Measurements from ENCODE around the gene DHCR24.

DHCR24 gene

DNA sequence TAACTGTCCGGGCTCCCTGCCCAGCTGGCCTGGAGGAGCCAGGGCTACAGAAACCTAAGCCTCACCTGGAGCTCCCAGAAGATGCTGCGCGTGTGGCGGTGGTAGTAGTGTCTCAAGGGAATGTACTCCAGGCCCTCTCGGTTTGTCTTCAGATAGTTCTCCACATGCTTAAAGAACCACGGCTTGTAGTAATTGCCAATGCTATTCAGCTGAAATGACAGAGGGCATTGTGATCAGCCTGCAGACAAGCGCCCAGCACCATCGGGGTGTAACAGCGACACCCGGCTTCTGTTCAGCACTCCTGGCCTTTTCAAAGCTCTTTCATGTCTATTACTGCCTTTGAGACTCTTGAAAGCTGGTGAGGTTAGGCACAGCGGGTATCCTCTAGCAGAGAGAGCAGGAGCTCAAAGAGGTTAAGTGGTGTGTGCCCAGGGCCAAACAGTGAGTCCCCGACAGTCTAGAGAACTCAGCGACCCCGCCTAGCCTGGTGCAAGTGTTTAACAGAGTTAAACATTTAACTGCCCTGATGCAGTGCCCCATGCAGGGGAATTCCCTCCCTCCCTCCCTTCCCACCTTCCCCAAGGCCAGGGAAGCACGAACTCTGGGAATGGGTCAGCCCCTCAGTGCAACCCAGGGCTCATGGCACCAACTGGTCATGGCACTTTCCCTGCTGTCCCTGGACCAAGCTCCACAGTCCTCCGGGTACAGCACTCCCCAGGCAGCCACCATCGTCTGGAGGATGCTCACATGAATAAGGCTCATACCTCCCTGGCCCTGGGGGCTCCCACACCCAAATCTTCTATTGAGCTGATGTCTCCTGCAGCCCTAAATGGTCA, 21.5 kb downstream of the DHCR24 start:
- no peak for DNase-seq (ENCODE audit: low read depth, low spot score)

DNA sequence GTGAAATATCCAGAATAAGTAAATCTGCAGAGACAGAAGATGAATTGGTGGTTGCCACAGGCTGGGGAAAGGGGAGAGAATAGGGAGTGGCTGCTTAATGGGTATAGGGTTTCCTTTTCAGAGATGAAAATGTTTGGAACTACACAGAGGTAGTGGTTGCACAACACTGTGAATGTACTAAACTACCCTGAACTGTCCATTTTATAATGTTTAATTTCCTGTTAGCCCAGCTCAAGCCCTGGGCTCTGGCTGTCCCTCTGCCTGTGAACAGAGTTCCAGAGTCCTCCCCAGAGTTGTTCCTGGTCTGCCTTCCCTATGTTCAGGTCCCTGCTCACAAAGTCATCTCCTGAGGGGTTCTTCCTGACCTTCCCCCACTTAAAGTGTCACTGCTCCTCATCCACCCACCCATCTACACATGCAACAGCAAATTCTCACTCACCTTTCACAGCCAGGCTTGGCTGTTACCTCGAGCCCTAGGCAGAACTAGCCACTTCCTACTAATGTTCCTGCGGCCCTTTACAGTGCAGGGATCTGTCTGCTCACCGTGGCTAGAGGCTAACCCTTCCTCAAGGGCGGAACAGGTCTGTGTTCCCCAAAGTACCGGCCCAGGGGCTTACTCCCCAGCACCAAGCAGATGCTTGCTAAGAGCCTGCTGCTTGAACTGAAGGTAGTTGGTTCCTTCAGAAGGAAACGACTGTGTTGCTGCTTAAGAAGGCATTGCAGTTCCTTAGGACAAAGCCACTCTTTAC, 22.4 kb downstream of the DHCR24 start:
- DNase-seq (ENCODE audit: low read depth, low spot score): no peak

DNA sequence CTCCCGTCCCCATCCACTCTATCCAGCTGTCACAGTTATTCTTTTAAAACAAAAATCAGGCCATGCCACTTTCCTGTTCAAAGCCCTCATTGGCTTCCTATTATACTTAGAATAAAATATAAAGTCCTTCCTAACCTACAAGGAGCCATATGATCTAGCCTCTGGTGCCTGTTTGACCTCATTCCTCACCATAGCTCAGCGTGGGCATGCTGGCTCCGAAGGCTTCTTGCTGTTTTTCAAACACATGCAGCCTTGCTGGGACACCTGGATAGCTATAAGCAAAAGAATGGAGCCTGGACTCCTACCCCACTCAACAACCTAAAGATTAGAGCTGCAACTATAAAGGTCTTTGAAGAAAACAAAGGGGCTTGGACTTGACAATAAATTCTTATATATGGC, 23.7 kb downstream of the DHCR24 start:
- DNase-seq (ENCODE audit: low read depth, low spot score): no peak

DNA sequence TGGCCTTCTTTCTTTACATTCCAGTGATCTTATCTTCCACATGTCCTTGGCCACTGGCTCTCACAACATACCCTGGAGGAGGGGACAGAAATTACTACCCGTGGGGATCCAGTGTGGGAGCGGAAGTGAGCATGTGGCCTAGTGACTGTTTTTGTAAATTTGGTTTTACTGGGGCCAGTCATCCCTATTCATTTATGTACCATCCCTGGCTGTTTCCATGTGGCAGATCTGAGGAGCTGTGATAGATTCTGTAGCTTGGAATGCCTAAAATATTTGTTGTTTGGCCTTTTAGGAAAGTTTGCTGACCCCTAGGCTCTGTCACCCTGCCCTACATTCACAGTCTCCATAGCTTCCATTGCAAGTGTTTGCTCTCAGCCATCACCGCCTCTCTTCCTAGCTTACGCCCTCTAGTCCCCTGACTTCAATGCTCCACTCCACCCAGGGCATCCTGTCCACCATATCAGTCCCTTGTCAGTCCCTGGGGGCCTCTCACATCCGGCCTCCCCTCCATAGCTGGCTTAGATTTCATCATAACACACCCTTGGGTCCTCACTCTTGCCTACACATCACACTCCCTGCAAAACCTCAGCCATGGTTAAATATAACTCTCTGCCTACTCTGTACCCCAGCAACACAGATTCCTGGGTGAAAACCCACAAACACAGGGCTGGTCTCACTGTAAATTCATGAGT, 25.8 kb downstream of the DHCR24 start:
- DNase-seq (ENCODE audit: low read depth, low spot score): no peak

DNA sequence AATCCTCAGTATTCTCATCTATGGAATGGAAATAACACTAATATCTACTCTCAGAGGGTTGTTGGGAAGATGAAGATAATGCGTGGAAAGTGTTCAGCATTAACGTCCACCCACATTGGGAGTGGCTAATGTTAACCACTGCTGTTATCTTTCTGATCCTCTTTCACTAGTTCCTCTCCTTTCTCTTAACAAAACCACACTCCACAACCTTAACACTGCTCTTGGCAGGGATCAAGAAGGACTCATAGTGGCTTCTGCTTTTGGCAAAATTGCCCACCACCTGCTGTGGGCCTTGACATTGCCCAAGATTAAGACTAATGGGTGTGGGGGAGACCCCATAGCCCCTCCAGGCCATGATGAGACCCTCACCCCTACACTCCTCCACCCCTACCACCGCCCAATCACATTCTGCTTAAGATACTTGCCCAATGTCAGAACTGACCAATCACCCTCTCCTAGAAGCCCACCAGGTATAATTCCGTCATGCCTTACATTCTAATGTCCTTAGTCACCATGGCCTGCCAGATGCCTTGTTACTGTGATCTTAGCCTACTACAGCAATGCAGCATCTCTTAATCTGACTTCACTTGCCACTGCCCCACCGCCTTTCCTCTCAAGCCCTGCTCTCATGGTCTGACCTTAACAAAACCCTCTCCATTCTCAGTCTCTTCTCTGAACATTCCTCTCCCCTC, 27.1 kb downstream of the DHCR24 start:
- DNase-seq (ENCODE audit: low read depth, low spot score): no peak

DNA sequence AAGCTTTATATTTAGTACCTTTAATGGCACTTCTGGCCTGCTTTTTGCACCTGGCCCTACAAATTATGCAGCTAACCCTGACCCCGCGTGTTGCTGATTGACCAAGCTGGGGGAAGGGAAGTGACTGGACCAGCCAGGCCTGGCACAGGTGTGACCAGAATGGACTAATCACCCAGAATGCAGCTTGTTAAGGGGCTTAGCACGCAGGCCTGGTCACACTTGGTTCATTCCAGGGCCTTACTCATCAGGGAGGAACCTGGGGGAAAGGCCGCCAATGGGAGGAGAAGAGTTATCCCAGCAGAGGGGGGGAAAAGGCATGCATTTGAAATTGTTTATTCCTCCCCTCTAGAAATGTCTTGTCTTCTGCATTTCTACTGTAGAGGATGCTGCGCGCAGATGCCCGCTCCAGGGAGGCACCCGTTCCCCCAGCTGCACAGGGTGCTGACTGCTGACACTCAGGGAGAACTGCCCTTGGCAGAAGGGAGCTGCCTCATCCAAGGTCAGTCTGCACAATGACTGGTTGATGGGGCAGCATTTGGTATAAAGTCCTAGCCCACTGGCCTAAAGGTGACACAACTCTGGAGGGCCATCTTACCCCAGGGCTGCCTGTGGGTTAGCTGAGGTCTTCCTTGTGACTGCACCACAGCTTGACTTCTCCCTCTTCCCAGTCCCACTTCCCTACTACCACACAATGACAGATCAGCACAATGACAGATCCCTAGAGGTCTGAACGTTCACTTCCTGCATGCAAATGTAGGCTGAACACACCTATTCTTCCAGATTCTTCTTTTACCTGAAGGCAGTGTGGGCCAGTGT, 29.0 kb downstream of the DHCR24 start:
- DNase-seq (ENCODE audit: low read depth, low spot score): no peak

DNA sequence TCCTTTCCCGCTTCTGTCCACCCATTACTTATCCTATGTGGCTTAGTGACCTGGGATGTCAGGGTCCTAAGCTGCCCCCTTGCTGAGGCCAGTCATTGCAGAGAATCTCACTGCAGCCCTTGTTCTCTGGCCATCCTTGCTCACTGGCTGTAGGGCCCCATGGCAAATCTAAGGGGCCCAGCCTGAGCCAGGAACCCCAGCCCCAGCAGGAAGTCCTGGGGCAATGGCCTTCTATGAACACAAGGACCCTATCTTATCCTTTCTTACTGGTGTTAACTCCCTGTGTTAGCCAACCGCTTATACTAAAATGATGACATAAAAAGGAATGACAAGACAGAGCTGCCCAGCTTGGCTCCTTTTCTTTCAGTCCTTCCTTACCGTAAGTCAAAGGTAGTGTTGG, 29.9 kb downstream of the DHCR24 start:
- no peak for DNase-seq (ENCODE audit: low read depth, low spot score)

DNA sequence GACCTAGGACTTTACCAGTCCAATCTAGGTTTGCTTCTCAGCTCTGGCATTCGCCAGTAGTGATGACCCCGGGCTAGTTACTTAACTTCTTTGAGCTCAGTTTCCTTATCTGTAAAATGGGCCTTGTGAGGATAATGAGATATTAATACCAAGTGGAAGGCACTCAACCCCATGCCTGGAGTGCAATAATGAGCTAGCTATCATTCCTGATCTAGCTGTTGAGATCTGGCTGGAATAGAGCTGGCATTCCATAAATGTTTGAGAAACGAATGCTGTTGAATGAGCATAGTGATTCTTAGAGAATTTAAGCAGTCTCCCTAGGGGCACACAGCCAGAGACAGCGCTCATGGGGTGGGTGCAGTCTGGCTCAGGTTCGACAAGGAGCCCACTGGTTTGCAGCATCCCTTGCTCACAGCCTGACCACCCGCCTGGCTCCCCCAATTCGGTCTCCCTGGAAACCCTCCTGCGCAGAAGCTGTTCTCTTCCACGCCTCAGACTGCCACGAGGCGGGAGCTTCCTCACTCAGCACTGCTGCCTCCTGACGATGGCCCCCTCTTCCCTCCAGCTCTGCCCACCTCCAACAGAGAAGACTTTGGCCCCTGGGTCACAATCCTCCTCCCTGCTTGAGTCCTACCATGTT, 32.5 kb downstream of the DHCR24 start:
- DNase-seq (ENCODE audit: low read depth, low spot score): no peak

DNA sequence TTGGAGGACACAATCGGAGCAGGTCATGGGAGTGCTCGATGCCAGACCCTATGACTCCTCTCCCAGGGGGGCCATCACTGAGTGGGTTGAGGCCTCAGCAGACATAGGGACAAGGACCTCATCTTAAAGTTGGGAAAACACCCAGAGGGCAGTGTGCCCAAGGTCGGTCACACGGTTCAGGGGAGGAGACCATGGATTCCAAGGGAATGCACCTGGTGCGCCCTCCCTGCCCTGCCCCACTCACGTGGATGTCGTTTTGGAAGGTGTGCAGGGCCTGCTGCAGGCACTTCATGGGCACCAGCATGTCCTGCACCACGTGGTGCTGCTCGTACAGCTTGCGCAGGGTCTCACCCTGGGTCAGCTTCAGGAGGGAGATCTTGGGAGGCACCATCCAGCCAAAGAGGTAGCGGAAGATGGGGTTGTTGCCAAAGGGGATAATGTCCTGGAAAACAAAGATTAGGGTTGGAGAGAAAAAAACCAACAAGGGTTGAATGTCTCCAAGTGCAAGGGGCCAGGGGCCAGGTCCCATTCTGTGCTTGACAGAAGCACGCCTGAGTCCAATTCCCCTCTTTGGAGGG, 33.1 kb downstream of the DHCR24 start:
- DNase-seq (ENCODE audit: low read depth, low spot score): no peak

DNA sequence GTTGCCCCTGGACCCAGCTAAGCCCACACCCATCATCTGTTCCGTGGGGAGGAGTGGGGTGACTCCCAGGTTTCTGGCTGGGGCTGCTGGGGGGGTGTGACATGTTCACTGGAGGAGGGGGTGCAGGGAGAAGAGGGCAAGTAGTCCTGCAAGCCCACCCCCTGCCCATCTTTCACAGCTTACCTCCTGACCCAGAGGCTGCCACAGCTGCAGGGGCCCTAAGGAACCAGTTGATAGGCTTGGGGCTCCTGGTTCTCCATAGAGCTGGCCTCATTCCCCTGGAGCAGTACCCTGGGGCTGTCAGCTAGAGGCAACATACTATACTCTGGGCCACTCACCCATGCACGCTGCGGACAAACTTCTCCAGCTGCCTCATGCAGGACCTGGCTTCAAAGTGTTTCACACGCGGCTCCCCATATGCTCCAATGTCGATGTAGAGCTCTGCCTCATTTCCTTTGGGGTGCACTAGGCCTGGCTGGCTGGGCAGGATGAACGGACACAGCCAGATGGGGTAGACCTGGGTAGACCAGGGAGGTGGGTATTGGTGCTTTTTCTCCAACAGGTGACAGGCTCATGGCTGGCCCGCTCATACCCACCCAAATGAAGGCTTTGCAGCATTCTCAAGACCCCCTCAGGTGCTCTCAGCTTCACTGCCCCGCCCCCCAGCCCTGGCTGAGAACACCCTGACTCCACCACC, 33.8 kb downstream of the DHCR24 start:
- no peak for DNase-seq (ENCODE audit: low read depth, low spot score)

DNA sequence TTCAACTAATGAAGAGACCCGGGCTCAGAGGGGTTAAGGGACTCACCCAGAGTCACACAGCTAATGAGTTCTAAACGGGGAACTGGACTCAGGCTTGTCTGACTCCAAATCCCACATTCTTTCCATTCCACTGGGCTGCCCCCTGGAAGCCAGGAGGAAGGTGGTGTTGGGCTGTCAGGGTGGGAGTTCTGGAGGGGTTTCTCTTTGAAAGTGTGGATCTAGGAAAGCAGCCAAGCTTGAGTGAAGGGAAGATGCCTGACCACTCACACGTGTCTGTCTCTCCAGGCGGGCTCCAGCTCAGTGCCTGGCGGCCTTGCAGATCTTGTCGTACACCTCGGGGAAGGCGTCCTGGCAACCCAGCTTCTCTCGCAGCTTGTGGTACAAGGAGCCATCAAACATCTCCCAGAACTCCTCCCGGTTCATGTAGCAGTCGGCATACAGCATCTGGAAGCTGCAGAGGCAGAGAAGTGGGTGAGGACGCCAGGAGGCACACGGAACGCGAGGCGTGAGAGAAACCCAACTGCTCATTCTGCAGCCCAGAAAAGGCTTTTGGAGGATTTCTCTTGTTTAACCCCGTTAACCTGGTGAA, 35.0 kb downstream of the DHCR24 start:
- DNase-seq (ENCODE audit: low read depth, low spot score): no peak

DNA sequence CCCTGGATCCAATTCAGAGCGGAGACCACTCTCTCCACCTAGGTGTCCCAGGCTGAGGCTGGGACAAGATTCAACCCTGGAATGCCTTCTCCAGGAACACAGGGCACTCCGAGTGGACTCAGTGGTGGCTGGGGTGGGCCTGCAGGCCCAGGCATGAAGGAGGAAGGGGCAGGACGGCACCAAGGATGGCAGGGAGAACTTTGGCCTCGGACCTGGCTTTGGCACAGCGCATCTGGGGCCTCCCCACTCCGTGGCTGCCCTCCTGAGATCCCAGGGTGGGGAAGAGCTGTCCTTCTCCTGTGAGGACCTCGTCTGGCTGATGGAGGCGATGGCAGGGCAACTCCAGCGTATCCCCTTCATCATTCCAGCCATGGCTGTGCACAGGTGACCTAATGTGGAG, 35.6 kb downstream of the DHCR24 start:
- DNase-seq (ENCODE audit: low read depth, low spot score): no peak

DNA sequence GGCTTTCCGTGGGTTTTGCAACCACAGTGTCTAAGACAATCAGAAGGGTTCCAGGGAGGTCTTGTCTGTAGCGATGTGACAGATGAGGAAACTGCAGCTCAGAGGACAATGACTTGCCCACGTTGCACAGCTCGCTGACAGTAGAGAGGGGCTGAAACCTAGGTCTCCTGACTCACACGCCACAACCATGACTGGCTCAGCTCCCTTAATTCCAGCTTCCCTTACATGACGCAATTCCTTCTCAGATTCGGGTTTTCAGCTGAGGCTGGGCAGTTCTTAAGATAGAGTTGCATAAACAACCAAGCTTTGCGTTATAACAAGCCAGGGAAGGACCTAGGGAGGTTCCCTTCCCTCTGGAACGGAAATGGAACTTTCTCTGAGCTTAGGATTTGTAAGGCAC, 36.3 kb downstream of the DHCR24 start:
- DNase-seq (ENCODE audit: low read depth, low spot score): no peak

DNA sequence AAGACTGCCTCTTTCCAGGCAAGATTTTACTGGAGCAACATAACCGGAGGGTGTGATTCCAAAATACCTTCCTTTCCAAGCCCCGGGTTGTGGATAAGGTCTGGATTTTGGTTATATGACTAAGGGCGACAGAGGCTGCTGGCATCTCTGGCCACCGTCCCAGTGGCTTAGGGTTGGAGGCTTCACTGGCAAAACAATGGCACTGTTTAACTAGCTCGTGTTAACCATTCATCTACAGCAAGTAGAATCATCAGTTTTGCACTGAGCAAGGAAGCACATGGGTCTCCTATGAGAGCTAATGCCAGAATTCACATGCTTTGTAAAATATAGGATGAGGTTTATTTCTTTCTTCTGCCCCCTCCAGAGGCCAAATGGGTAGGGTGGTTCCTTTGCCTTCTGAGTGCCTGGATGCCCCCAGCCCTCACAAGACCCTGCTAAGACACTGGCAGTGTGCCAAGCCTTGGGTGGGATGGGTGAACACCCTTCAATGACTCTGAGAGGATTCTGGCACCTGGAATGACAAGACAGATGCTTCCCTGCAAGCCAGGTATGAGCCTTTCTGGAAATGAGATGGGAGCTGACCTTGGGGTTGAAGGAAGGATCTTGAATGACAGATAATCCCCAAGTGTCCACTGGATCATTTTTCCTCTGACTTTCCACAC, 36.8 kb downstream of the DHCR24 start:
- no peak for DNase-seq (ENCODE audit: low read depth, low spot score)

DNA sequence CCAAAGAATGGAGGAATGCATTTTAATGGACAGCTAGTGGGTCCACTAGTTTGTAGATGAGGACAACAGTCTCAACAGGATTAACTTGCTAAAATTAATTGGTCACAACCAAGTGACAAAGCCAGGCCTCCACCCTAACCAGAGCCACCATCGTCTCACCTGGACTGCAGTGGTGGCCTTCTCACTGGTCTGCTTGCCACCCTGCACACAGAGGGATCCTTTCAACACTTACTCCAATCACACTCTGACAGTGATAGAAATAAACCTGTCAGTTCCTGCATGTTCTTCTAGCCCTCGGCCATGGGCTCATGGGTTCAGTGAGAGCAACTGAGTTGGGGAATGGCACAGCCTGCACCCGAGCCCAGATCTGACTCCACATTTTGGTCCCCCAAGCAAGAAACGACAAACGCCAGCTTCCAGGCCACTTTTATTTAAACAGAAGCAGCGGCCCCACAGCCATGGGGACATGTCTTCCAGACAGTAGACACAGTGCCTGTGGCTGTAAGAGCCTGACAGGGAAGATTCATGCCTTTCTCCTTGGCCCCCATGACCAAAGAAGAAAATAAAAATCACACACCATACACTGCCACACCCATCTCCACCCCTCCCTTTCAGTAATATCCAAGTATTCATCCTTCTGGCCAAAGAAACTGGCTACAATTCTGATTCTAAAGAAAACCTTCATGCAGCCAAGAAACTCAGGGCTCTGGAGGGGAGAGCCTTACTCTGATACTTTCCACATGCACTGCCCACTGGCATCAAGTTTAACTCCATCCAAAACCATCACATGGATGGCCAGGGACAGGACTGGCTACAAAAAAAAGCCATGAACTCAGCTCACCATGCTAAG, 37.6 kb downstream of the DHCR24 start:
- no peak for DNase-seq (ENCODE audit: low read depth, low spot score)

DNA sequence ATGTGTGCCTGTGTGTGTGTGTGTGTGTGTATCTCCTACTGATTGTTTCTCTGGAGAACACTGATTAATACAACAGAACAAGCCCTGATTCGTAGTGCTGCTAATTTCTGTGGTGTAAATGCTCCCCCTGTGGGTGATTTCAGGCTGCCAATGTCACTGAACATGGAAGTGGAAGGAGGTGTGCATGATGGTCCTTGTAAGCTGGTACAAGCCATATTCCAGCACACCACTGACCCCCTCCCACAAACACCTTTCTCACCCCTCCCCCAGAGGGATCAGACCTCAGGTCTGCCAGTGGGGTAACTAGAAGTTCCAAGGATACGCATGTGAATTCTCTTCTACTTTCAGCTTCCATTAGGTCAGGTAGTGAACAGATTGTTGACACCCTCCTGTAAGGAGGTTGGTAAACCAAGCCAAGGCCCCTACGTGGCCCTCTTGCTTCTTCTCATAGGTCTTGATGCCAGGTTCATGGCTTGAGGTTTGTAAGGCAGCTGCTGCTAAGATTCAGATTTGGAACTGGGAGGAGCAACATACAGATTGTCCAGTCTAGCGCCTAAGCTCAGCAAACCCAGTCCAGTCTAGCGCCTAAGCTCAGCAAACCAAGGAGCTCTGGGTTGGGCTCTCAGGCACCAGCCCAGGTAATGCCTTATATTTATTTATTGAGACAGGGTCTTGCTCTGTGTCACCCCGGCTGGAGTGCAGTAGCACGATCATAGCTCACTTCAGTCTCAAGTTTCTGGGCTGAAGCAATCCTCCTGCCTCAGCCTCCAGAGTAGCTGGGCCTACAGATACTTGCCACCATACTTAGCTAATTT, 38.7 kb downstream of the DHCR24 start:
- DNase-seq (ENCODE audit: low read depth, low spot score): no peak

DNA sequence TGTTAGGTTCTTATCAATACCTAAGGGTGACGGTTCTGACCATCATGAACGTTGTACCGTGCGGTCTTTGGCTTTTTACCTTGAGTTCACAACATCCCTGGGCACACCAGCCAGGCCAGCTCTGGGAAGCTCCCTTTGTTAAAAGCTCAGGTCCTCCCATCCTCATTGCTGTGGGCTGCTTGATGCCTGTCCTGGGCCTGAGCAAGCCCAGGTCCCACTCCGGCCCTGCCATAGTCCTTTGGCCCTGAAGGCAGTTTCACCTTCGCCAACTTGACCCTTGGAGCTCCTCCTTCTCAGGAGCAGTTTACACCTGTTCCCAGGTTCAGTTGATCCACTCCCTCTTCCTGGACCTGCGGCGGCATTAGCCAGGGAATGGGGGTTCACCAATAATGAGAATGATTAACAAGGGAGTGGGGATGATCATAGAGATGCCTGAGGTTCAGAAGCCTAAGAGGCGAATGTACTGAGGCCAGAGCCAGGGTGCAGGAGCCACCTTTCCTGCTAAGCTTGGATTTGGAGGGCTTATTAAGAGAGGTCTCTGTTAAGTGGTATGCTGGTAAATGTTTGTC, 40.2 kb downstream of the DHCR24 start:
- DNase-seq (ENCODE audit: low read depth, low spot score): no peak
